Fibroblast of mammary gland (primary cell): ENCODE results near the gene CCNL1.

Source experiments
- DNase-seq: peaks from one replicate; pipeline ENCODE4 v3.0.0-alpha.2; 2010; ENCODE audit warnings: low read depth
- H3K4me3 ChIP-seq: 2 replicates; pipeline ENCODE4 v1.5.1; 2011; ENCODE audit warnings: low read depth, mild to moderate bottlenecking, low read length, moderate library complexity; ENCODE audit not compliant: control insufficient read depth
- CTCF ChIP-seq: conservative IDR thresholded peaks from 2 replicates; pipeline ENCODE4 v1.5.1; 2011; ENCODE audit warnings: low read depth, low read length, inconsistent platforms; ENCODE audit not compliant: control insufficient read depth, insufficient read depth

Gene CCNL1

GRCh38 chr3:157159037-157159761 lies 748 bp downstream of the CCNL1 start:
- peak overlapping the region; percentile 91 for H3K4me3 ChIP-seq
- peak; percentile 15 for TF ChIP-seq CTCF
- DNase-seq, result peak; percentile 37

- no peak for DNase-seq
- peak overlapping the region; percentile 91 for H3K4me3 ChIP-seq
- no peak for TF ChIP-seq CTCF
Observed at GRCh38 chr3:157157836-157158235, 2.1 kb downstream of the CCNL1 start.

GRCh38 chr3:157156837-157157635 lies 2.9 kb downstream of the CCNL1 start:
- peak overlapping the region; percentile 91 for H3K4me3 ChIP-seq
- no peak for TF ChIP-seq CTCF
- DNase-seq, result no peak

- H3K4me3 ChIP-seq, result peak overlapping the region; percentile 2
- no peak for TF ChIP-seq CTCF
- no peak for DNase-seq
Observed at GRCh38 chr3:157155591-157155990, 4.4 kb downstream of the CCNL1 start.

GRCh38 chr3:157154563-157155330 lies 5.2 kb downstream of the CCNL1 start:
- peak overlapping the region; percentile 0 for H3K4me3 ChIP-seq
- no peak for TF ChIP-seq CTCF
- no peak for DNase-seq

GRCh38 chr3:157152930-157153329 lies 7.0 kb downstream of the CCNL1 start:
- TF ChIP-seq CTCF, result no peak
- no peak for DNase-seq
- H3K4me3 ChIP-seq, result no peak overlapping the region
